Astrocyte (in vitro differentiated cells and primary cell): ENCODE data around the gene SUSD4. TPM values are rescaled to one million over a fixed set of nuclear protein-coding genes. Genes with fewer than 3 reads are reported as not detected.

ENCODE experiments used
- DNase-seq: peaks from one replicate; pipeline ENCODE4 v3.0.0-alpha.2; 2010; ENCODE audit warnings: low read depth
- FAIRE-seq: peaks from 2 replicates; lab custom pipeline; 2011; peaks lifted over from hg19 to GRCh38; lab: Jason Lieb, UNC
- H2AFZ ChIP-seq: 2 replicates; pipeline ENCODE4 v1.6.0; 2012; ENCODE audit warnings: low read depth, low read length, inconsistent platforms
- H3K27ac ChIP-seq: 2 replicates; pipeline ENCODE4 v1.5.1; 2011; ENCODE audit warnings: low read depth, low read length, inconsistent platforms
- H3K27me3 ChIP-seq: 2 replicates; pipeline ENCODE4 v1.6.0; 2011; ENCODE audit warnings: low read length, inconsistent platforms; ENCODE audit not compliant: insufficient read depth
- H3K36me3 ChIP-seq: 2 replicates; pipeline ENCODE4 v1.5.1; 2011; ENCODE audit warnings: low read length, inconsistent platforms; ENCODE audit not compliant: insufficient read depth
- H3K4me1 ChIP-seq: 2 replicates; pipeline ENCODE4 v1.5.1; 2011; ENCODE audit warnings: low read length, inconsistent platforms; ENCODE audit not compliant: insufficient read depth
- H3K4me2 ChIP-seq: 2 replicates; pipeline ENCODE4 v1.6.0; 2012; ENCODE audit warnings: low read length, inconsistent platforms
- H3K4me3 ChIP-seq: 2 replicates; pipeline ENCODE4 v1.5.1; 2011; ENCODE audit warnings: low read depth, mild to moderate bottlenecking, low read length, inconsistent platforms; ENCODE audit not compliant: insufficient read depth
- H3K79me2 ChIP-seq: 2 replicates; pipeline ENCODE4 v1.6.0; 2012; ENCODE audit warnings: mild to moderate bottlenecking, low read length, inconsistent platforms; ENCODE audit not compliant: insufficient read depth
- H3K9ac ChIP-seq: 2 replicates; pipeline ENCODE4 v1.6.0; 2012; ENCODE audit warnings: mild to moderate bottlenecking, low read length, inconsistent platforms
- H3K9me3 ChIP-seq: 2 replicates; pipeline ENCODE4 v1.5.1; 2012; ENCODE audit warnings: low read depth, mild to moderate bottlenecking, low read length, inconsistent platforms; ENCODE audit not compliant: insufficient read depth
- H4K20me1 ChIP-seq: 2 replicates; pipeline ENCODE4 v1.6.0; 2012; ENCODE audit warnings: low read length, inconsistent platforms; ENCODE audit not compliant: insufficient read depth
- H3K27ac Mint-ChIP-seq: one replicate; pipeline ENCODE4 v1.8.0; 2021; ENCODE audit warnings: mild to moderate bottlenecking, mixed read lengths; ENCODE audit not compliant: unreplicated experiment
- H3K27me3 Mint-ChIP-seq: one replicate; pipeline ENCODE4 v1.8.0; 2021; ENCODE audit warnings: low read depth, mixed read lengths; ENCODE audit not compliant: unreplicated experiment
- H3K36me3 Mint-ChIP-seq: one replicate; pipeline ENCODE4 v1.8.0; 2021; ENCODE audit warnings: low read depth, mixed read lengths; ENCODE audit not compliant: unreplicated experiment
- H3K4me1 Mint-ChIP-seq: one replicate; pipeline ENCODE4 v1.8.0; 2021; ENCODE audit warnings: low read depth, mixed read lengths; ENCODE audit not compliant: unreplicated experiment
- H3K4me3 Mint-ChIP-seq: one replicate; pipeline ENCODE4 v1.8.0; 2021; ENCODE audit warnings: mild to moderate bottlenecking, moderate library complexity, mixed read lengths; ENCODE audit not compliant: unreplicated experiment
- H3K9me3 Mint-ChIP-seq: one replicate; pipeline ENCODE4 v1.8.0; 2021; ENCODE audit warnings: mild to moderate bottlenecking, mixed read lengths; ENCODE audit not compliant: unreplicated experiment
- EZH2 ChIP-seq: IDR thresholded peaks from 2 replicates; pipeline ENCODE4 v1.6.1; 2012; ENCODE audit warnings: mild to moderate bottlenecking, low read length, inconsistent platforms; ENCODE audit not compliant: insufficient read depth
- total RNA-seq: library from RNA; stranded (reverse); gene quantifications from 2 replicates; pipeline ENCODE4 v1.2.1, GENCODE V29; 2021
- TF ChIP-seq, protein P1 (sequence below): IDR thresholded peaks from 2 replicates; pipeline ENCODE4 v1.5.1; 2011; ENCODE audit warnings: low read depth, mild to moderate bottlenecking, inconsistent platforms, low read length, moderate library complexity; ENCODE audit not compliant: insufficient read depth

Gene SUSD4
- total RNA-seq, 1 donor from 2014 or later = 9.2 TPM

DNA sequence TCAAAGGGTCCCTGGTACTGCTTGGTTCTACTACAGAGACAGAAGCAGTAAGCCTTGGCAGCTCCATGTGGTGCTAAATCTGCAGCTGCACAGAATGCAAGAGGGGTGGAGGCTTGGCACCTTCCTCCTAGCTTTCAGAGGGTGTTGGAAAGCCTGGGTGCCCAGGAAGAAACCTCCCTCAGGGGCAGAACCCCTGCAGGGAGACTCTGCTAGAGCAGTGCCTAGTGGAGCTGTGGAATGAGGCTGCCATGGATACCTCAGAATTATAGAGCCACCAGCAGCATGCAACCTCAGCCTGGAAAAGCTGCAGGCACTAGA, 144.7 kb downstream of the SUSD4 start:
- H3K36me3 ChIP-seq = no peaks in the 10 kb centered on the region
- no peak overlapping the region for H3K4me2 ChIP-seq
- Mint-ChIP-seq H3K36me3 (peaks cover 44% of the 10 kb centered on the region), H3K27me3 (peaks cover 13% of the 10 kb centered on the region), H3K9me3 (peaks cover 20% of the 10 kb centered on the region), H3K4me1 (no peaks in the 10 kb centered on the region), H3K4me3 (no peak overlapping the region), H3K27ac (no peak overlapping the region)
- no peak for TF ChIP-seq EZH2
- TF ChIP-seq, protein P1, sequence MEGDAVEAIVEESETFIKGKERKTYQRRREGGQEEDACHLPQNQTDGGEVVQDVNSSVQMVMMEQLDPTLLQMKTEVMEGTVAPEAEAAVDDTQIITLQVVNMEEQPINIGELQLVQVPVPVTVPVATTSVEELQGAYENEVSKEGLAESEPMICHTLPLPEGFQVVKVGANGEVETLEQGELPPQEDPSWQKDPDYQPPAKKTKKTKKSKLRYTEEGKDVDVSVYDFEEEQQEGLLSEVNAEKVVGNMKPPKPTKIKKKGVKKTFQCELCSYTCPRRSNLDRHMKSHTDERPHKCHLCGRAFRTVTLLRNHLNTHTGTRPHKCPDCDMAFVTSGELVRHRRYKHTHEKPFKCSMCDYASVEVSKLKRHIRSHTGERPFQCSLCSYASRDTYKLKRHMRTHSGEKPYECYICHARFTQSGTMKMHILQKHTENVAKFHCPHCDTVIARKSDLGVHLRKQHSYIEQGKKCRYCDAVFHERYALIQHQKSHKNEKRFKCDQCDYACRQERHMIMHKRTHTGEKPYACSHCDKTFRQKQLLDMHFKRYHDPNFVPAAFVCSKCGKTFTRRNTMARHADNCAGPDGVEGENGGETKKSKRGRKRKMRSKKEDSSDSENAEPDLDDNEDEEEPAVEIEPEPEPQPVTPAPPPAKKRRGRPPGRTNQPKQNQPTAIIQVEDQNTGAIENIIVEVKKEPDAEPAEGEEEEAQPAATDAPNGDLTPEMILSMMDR = no peak
- H3K9ac ChIP-seq = no peak overlapping the region
- no peaks in the 10 kb centered on the region for H3K4me1 ChIP-seq
- no peak overlapping the region for H2AFZ ChIP-seq
- DNase-seq (no peak), FAIRE-seq (no peak)
- H4K20me1 ChIP-seq = no peaks in the 10 kb centered on the region
- no peak overlapping the region for H3K27ac ChIP-seq
- H3K27me3 ChIP-seq = no peaks in the 10 kb centered on the region
- H3K79me2 ChIP-seq = no peaks in the 10 kb centered on the region
- no peaks in the 10 kb centered on the region for H3K9me3 ChIP-seq
- H3K4me3 ChIP-seq = no peak overlapping the region

DNA sequence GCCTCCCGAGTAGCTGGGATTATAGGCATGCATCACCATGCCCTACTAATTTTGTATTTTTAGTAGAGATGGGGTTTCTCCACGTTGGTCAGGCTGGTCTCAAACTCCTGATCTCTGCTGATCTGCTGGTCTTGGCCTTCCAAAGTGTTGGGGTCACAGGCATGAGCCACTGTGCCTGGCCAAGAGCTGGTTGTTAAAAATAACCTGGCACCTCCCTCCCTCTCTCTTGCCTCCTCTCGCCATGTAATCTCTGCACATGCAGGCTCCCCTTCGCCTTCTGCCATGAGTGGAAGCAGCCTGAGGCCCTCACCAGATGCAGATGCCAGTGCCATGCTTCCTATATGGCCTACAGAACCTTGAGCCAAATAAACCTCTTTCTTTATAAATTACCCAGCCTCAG, 146.2 kb downstream of the SUSD4 start:
- Histone ChIP-seq H3K27ac (no peak overlapping the region), H2AFZ (no peak overlapping the region), H3K9me3 (no peaks in the 10 kb centered on the region), H4K20me1 (no peaks in the 10 kb centered on the region), H3K4me2 (no peak overlapping the region), H3K27me3 (no peaks in the 10 kb centered on the region), H3K4me3 (no peak overlapping the region), H3K9ac (no peak overlapping the region), H3K79me2 (no peaks in the 10 kb centered on the region), H3K36me3 (no peaks in the 10 kb centered on the region), H3K4me1 (no peaks in the 10 kb centered on the region)
- Mint-ChIP-seq H3K27ac (no peak overlapping the region), H3K36me3 (peaks cover 40% of the 10 kb centered on the region), H3K4me3 (no peak overlapping the region), H3K9me3 (peaks cover 20% of the 10 kb centered on the region), H3K4me1 (no peaks in the 10 kb centered on the region), H3K27me3 (peaks cover 14% of the 10 kb centered on the region)
- no peak for TF ChIP-seq EZH2
- TF ChIP-seq, protein P1 = no peak
- FAIRE-seq (no peak), DNase-seq (no peak)

DNA sequence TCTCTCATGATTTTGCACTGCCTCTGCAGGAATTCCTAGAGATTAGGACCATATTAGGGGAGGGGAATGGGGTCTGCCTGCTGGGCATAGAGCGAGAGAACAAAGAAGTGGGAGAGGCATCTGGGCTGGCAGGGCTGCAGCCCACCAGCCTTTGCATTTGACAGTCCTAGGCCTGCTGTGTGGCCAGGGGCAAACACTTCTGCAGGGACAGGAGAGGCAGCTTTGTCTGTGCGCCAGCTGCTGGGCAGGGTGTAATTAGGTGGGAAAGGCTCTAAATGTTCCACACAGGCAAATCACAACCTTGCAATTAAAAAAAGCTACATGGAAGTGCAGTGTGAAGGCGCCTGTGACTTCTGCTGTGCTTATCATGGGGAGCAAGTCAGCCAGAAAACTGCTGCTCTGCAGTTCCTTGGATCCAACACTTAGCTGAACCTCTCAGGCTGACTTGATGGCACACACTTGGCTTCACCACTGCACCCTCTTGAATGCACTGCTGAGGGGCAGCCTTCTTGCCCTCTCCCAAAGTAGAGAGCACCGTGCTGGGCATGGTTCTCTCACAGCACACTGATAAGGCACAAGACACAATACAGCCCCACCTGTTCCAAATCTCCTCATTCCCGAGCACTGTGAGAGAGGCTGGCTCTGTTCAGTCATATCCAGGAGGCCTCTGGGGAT, 147.3 kb downstream of the SUSD4 start:
- no peaks in the 10 kb centered on the region for H3K36me3 ChIP-seq
- no peak for FAIRE-seq
- H3K4me1 ChIP-seq = no peaks in the 10 kb centered on the region
- H3K4me3 ChIP-seq = no peak overlapping the region
- H3K27ac Mint-ChIP-seq = no peak overlapping the region
- H3K4me3 Mint-ChIP-seq = no peak overlapping the region
- no peaks in the 10 kb centered on the region for H4K20me1 ChIP-seq
- H3K9me3 Mint-ChIP-seq = peaks cover 20% of the 10 kb centered on the region
- no peaks in the 10 kb centered on the region for H3K27me3 ChIP-seq
- H2AFZ ChIP-seq = no peak overlapping the region
- peaks cover 9% of the 10 kb centered on the region for H3K4me1 Mint-ChIP-seq
- H3K27ac ChIP-seq = no peak overlapping the region
- no peak overlapping the region for H3K4me2 ChIP-seq
- peaks cover 12% of the 10 kb centered on the region for H3K27me3 Mint-ChIP-seq
- peaks cover 32% of the 10 kb centered on the region for H3K36me3 Mint-ChIP-seq
- no peak overlapping the region for H3K9ac ChIP-seq
- H3K9me3 ChIP-seq = no peaks in the 10 kb centered on the region
- TF ChIP-seq EZH2 = no peak
- TF ChIP-seq, protein P1 = no peak
- no peaks in the 10 kb centered on the region for H3K79me2 ChIP-seq
- DNase-seq = no peak
